ENCODE results near the gene HOXC9.

DNA sequence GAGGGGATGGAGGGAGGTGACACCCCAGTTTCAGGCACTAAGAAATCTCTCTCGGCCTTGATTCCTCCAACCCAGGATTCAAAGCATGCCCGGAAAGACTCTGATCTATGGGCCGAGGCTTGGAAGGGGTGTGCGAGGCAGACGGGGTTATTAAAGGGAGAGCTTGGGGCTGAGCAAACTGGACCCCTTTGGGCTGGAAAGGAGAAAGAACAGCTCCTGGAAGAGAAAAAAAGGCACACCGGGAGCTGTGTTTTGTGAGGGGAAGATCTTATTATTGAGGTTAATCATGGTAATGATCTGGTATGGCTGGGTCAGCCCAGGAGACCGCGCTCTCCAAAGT is 48.0 kb downstream of the HOXC9 start:
- TF ChIP-seq CTCF (IDR thresholded peaks at IDR 0.05 in 8 of 11, conservative IDR thresholded peaks at IDR 0.05 in 3 of 11) (no peak), POLR2A (IDR thresholded peaks at IDR 0.05) (no peak)
